IMR-90 (cell line): ENCODE results near the gene AP3D1. TPM values are rescaled to one million over a fixed set of nuclear protein-coding genes. Genes with fewer than 3 reads are reported as not detected.
A peak's percentile ranks its signal among the peaks of the same experiment; 100 is the strongest.

Experiments used
- ATAC-seq: fragments of 200-7000 bp; cut with Tn5 transposase; 2 replicates; pipeline ENCODE4 v1.9.1; 2020; ENCODE audit warnings: low read depth, mild to moderate bottlenecking, moderate library complexity
- BruUV-seq: library from RNA; stranded (reverse); fragments of 400-500 nt; replicated peaks from 2 replicates; lab custom pipeline; 2021; lab: Mats Ljungman, UMichigan
- CTCF ChIA-PET: fragments of 300-600 bp; formaldehyde crosslinking; extraction: SDS; loops from one replicate; lab custom pipeline; 2021; ENCODE audit warnings: antibody characterized with exemption; lab: Yijun Ruan, JAX
- POLR2A ChIA-PET: fragments of 300-600 bp; sonication (Branson Sonifier 250); formaldehyde crosslinking; loops from one replicate; lab custom pipeline; 2022; ENCODE audit warnings: antibody characterized with exemption; ENCODE audit not compliant: unreplicated experiment; lab: Charles Lee
- DNase-seq: peaks from one replicate; pipeline ENCODE4 v3.0.0; 2013
- H2AFZ ChIP-seq: replicated peaks from 2 replicates; pipeline ENCODE3; 2013; ENCODE audit warnings: low read length, mild to moderate bottlenecking; ENCODE audit not compliant: poor library complexity
- H2AK5ac ChIP-seq: 2 replicates; pipeline ENCODE4 v1.6.1; 2013; ENCODE audit warnings: low read depth, low read length, inconsistent platforms
- H2AK9ac ChIP-seq: replicated peaks from 2 replicates; pipeline ENCODE3; 2013; ENCODE audit warnings: mild to moderate bottlenecking, low read depth, low read length, moderate library complexity; ENCODE audit not compliant: poor library complexity
- H2BK120ac ChIP-seq: 2 replicates; pipeline ENCODE4 v1.6.1; 2013; ENCODE audit warnings: low read depth, low read length, inconsistent platforms
- H2BK15ac ChIP-seq: 3 replicates; pipeline ENCODE4 v1.6.1; 2013; ENCODE audit warnings: low read depth, low read length, inconsistent platforms
- H2BK20ac ChIP-seq: 2 replicates; pipeline ENCODE4 v1.6.1; 2013; ENCODE audit warnings: low read depth, mild to moderate bottlenecking, inconsistent platforms, low read length, moderate library complexity
- H2BK5ac ChIP-seq: 2 replicates; pipeline ENCODE4 v1.6.1; 2013; ENCODE audit warnings: mild to moderate bottlenecking, low read depth, low read length, inconsistent platforms; ENCODE audit not compliant: poor library complexity, severe bottlenecking
- H3K14ac ChIP-seq: replicated peaks from 2 replicates; pipeline ENCODE4 v1.6.1; 2013; ENCODE audit warnings: low read depth, low read length, inconsistent platforms
- H3K18ac ChIP-seq: 2 replicates; pipeline ENCODE4 v1.6.1; 2013; ENCODE audit warnings: low read depth, low read length, control low read depth
- H3K23ac ChIP-seq: 2 replicates; pipeline ENCODE4 v1.6.1; 2013; ENCODE audit warnings: low read depth, low read length, inconsistent platforms
- H3K27ac ChIP-seq: 2 replicates; pipeline ENCODE4 v1.5.1; 2013; ENCODE audit warnings: mild to moderate bottlenecking, control low read depth, low read length; ENCODE audit not compliant: insufficient read depth
- H3K27me3 ChIP-seq: 2 replicates; pipeline ENCODE4 v1.6.1; 2013; ENCODE audit warnings: low read length; ENCODE audit not compliant: control insufficient read depth, insufficient read depth
- H3K36me3 ChIP-seq: 2 replicates; pipeline ENCODE4 v1.6.1; 2013; ENCODE audit warnings: low read length, mixed read lengths; ENCODE audit not compliant: control insufficient read depth, insufficient read depth
- H3K4ac ChIP-seq: 2 replicates; pipeline ENCODE4 v1.6.1; 2013; ENCODE audit warnings: low read depth, low read length, inconsistent platforms
- H3K4me1 ChIP-seq: 2 replicates; pipeline ENCODE4 v1.6.1; 2013; ENCODE audit warnings: low read length, mixed read lengths; ENCODE audit not compliant: control insufficient read depth, insufficient read depth
- H3K4me2 ChIP-seq: 2 replicates; pipeline ENCODE4 v1.6.1; 2013; ENCODE audit warnings: low read depth, mild to moderate bottlenecking, control low read depth, low read length, moderate library complexity
- H3K4me3 ChIP-seq: 2 replicates; pipeline ENCODE4 v1.5.1; 2013; ENCODE audit warnings: low read depth, mild to moderate bottlenecking, control low read depth, low read length, moderate library complexity; ENCODE audit not compliant: insufficient read depth
- H3K56ac ChIP-seq: 2 replicates; pipeline ENCODE4 v1.6.1; 2013; ENCODE audit warnings: low read length, inconsistent platforms; ENCODE audit not compliant: insufficient read depth; ENCODE audit errors: extremely low read depth
- H3K79me1 ChIP-seq, 2 experiments: 2 replicates each; pipeline ENCODE4 v1.6.1; 2013; ENCODE audit warnings: low read length in 2 of 2, inconsistent platforms in 1 of 2, low read depth in 1 of 2
- H3K9ac ChIP-seq: 2 replicates; pipeline ENCODE4 v1.6.1; 2013; ENCODE audit warnings: low read depth, low read length, control low read depth
- H3K9me1 ChIP-seq: 2 replicates; pipeline ENCODE4 v1.6.1; 2013; ENCODE audit warnings: low read length, inconsistent platforms; ENCODE audit not compliant: insufficient read depth
- H3K9me3 ChIP-seq: 2 replicates; pipeline ENCODE4 v1.6.1; 2013; ENCODE audit warnings: low read length; ENCODE audit not compliant: control insufficient read depth, insufficient read depth
- H4K20me1 ChIP-seq: 2 replicates; pipeline ENCODE4 v1.6.1; 2013; ENCODE audit warnings: low read length, inconsistent platforms; ENCODE audit not compliant: insufficient read depth
- H4K5ac ChIP-seq: 2 replicates; pipeline ENCODE4 v1.6.1; 2013; ENCODE audit warnings: mild to moderate bottlenecking, low read depth, low read length, control low read depth
- H4K8ac ChIP-seq, 2 experiments: 2 replicates each; pipeline ENCODE4 v1.6.1; 2013; ENCODE audit warnings: low read depth in 2 of 2, low read length in 2 of 2, control low read depth in 1 of 2, inconsistent platforms in 1 of 2
- H4K91ac ChIP-seq: 2 replicates; pipeline ENCODE4 v1.6.1; 2013; ENCODE audit warnings: low read depth, low read length, inconsistent platforms; ENCODE audit not compliant: insufficient read depth
- BHLHE40 ChIP-seq: fragments of 150-350 bp; IDR thresholded peaks from 2 replicates; pipeline ENCODE4 v1.6.1; 2016; ENCODE audit warnings: mild to moderate bottlenecking, low read depth, low read length
- CEBPB ChIP-seq: IDR thresholded peaks from 2 replicates; pipeline ENCODE4 v1.6.1; 2012; ENCODE audit warnings: low read depth, low read length, improper control_type of control experiment
- CHD1 ChIP-seq: IDR thresholded peaks from 2 replicates; pipeline ENCODE4 v1.6.1; 2012; ENCODE audit warnings: low read depth, low read length, improper control_type of control experiment
- CTCF ChIP-seq: conservative IDR thresholded peaks from 2 replicates; pipeline ENCODE4 v1.5.1; 2012; ENCODE audit warnings: mild to moderate bottlenecking, low read depth, low read length, improper control_type of control experiment
- ELK1 ChIP-seq: fragments of 150-350 bp; IDR thresholded peaks from 2 replicates; pipeline ENCODE4 v1.6.1; 2016; ENCODE audit warnings: low read depth, mild to moderate bottlenecking, low read length, moderate library complexity, borderline replicate concordance
- FOS ChIP-seq: fragments of 150-350 bp; IDR thresholded peaks from 2 replicates; pipeline ENCODE4 v1.6.1; 2016; ENCODE audit warnings: low read depth, low read length
- MAFK ChIP-seq: IDR thresholded peaks from 2 replicates; pipeline ENCODE4 v1.6.1; 2012; ENCODE audit warnings: low read depth, low read length, improper control_type of control experiment
- MAZ ChIP-seq: IDR thresholded peaks from 2 replicates; pipeline ENCODE4 v1.6.1; 2012; ENCODE audit warnings: low read depth, mild to moderate bottlenecking, low read length, improper control_type of control experiment, moderate library complexity, borderline replicate concordance
- MXI1 ChIP-seq: IDR thresholded peaks from 2 replicates; pipeline ENCODE4 v1.6.1; 2012; ENCODE audit warnings: low read depth, mild to moderate bottlenecking, low read length, moderate library complexity, borderline replicate concordance
- POLR2A ChIP-seq: IDR thresholded peaks from 2 replicates; pipeline ENCODE4 v1.6.1; 2012; ENCODE audit warnings: mild to moderate bottlenecking, low read depth, low read length
- RAD21 ChIP-seq: IDR thresholded peaks from 2 replicates; pipeline ENCODE4 v1.6.1; 2012; ENCODE audit warnings: low read length, improper control_type of control experiment
- RCOR1 ChIP-seq: IDR thresholded peaks from 2 replicates; pipeline ENCODE4 v1.6.1; 2012; ENCODE audit warnings: mild to moderate bottlenecking, low read length, improper control_type of control experiment; ENCODE audit not compliant: insufficient replicate concordance
- RFX5 ChIP-seq: IDR thresholded peaks from 2 replicates; pipeline ENCODE4 v1.8.0; 2012; ENCODE audit warnings: low read depth, mild to moderate bottlenecking, low read length, moderate library complexity
- SMC3 ChIP-seq: fragments of 150-350 bp; IDR thresholded peaks from 2 replicates; pipeline ENCODE4 v1.6.1; 2016; ENCODE audit warnings: low read depth, mild to moderate bottlenecking, antibody characterized with exemption, low read length, moderate library complexity
- USF2 ChIP-seq: fragments of 150-350 bp; IDR thresholded peaks from 2 replicates; pipeline ENCODE4 v1.6.1; 2017; ENCODE audit warnings: mild to moderate bottlenecking, antibody characterized with exemption, low read length, low read depth
- WGBS, 2 experiments: methylation state at CpG; one replicate each; pipeline versions ENCODE4 v1.1.5 to v1.1.7; 2013; ENCODE audit warnings: missing lambda C conversion rate in 2 of 2; ENCODE audit not compliant: insufficient read length in 1 of 2; ENCODE audit errors: extremely low coverage in 2 of 2; 5-methylcytosine and 5-hydroxymethylcytosine counted together
- dilution Hi-C: fragments of 300-500 bp; cut with HindIII; formaldehyde crosslinking; loops from one replicate; pipeline ENCODE4 v1.14.3; 2018; ENCODE audit warnings: low sequenced_read_pairs; ENCODE audit not compliant: unreplicated experiment
- in situ Hi-C: fragments of 300-500 bp; cut with MboI; formaldehyde crosslinking; loops from 3 replicates; pipeline ENCODE4 v1.14.3; 2019; ENCODE audit warnings: low sequenced_read_pairs, inconsistent platforms, mixed read lengths
- intact Hi-C: fragments of 100-400 bp; cut with micrococcal nuclease; formaldehyde crosslinking; loops from 2 replicates; pipeline ENCODE4 v1.10.0; 2022
- polyA plus RNA-seq, 3 experiments: library from polyadenylated mRNA; depleted of rRNA; stranded (reverse); fragments of >200 nt; gene quantifications; 2 replicates each; pipeline ENCODE4 v1.2.3, GENCODE V29; 2012; ENCODE audit warnings: low replicate concordance in 1 of 3
- total RNA-seq: library from RNA; depleted of rRNA; stranded (reverse); fragments of >200 nt; gene quantifications from 2 replicates; pipeline ENCODE4 v1.2.3, GENCODE V29; 2012

AP3D1 gene
- total and polyA plus RNA-seq, 2 of the 4 experiments (the other 2 are of a cell fraction): 75.3 to 129 TPM

GRCh38 chr19:2154587-2155075, 3.3 kb upstream of the AP3D1 start:
- Histone ChIP-seq H2AK5ac (no peak overlapping the region; the same call in 1 of the 2 replicates), H2BK15ac (no peak overlapping the region), H3K14ac (no peak overlapping the region), H2BK5ac (no peak overlapping the region), H3K9me1 (peaks cover 8% of the 10 kb centered on the region; the same call in 1 of the 2 replicates), H3K9ac (peak overlapping the region; percentile 35; the same call in 1 of the 2 replicates), H3K18ac (no peak overlapping the region), H2BK120ac (no peak overlapping the region), H3K23ac (no peak overlapping the region), H3K27ac (no peak overlapping the region), H4K8ac (0 out of 4 replicates have a peak overlapping the region, but pooled peaks of 1 of the 2 experiments have one; percentile 37), H3K36me3 (peaks cover 3% of the 10 kb centered on the region; the same call in 1 of the 2 replicates), H4K5ac (no peak overlapping the region), H2AFZ (peak overlapping the region; percentile 59), H2BK20ac (no peak overlapping the region), H3K4me2 (no peak overlapping the region), H3K9me3 (no peaks in the 10 kb centered on the region), H3K4me1 (peaks cover 7% of the 10 kb centered on the region), H3K79me1 (peaks cover 0 to 13% of the 10 kb centered on the region in 2 experiments; a peak in 2 of 4 replicates), H3K56ac (no peak overlapping the region), H3K4me3 (no peak overlapping the region), H4K20me1 (peaks cover 13% of the 10 kb centered on the region), H4K91ac (no peak overlapping the region), H3K4ac (no peak overlapping the region), H2AK9ac (no peak overlapping the region), H3K27me3 (no peaks in the 10 kb centered on the region)
- 60% methylated on average over 2 of the region's 10 CpGs; no CpG with 5 or more reads in 1 of the 2 experiments for WGBS, 2 experiments
- POLR2A ChIA-PET: no interaction called here
- intact Hi-C loops: loop anchor here (5.0 kb wide), 2 partner anchors 118 to 137 kb away; partner anchors contain the start of gene BTBD2
- in situ Hi-C loops: loop anchor here (10.0 kb wide), 2 partner anchors 160 to 240 kb away; no protein-coding TSS in a partner anchor
- ATAC-seq (no peak), DNase-seq (peak; percentile 46)
- dilution Hi-C loops: no loop called here
- TF ChIP-seq POLR2A: no peak
- no peak for TF ChIP-seq RCOR1
- no peak for TF ChIP-seq RFX5
- TF ChIP-seq MAFK: no peak
- TF ChIP-seq FOS: no peak
- no peak for TF ChIP-seq BHLHE40
- no peak for TF ChIP-seq CEBPB
- no peak for TF ChIP-seq CTCF
- TF ChIP-seq MAZ: no peak
- TF ChIP-seq ELK1: no peak
- no peak for TF ChIP-seq USF2
- no peak for TF ChIP-seq SMC3
- no peak for TF ChIP-seq CHD1
- TF ChIP-seq RAD21: no peak
- TF ChIP-seq MXI1: no peak
- CTCF ChIA-PET: no interaction called here
- BruUV-seq: no TSS peak
